ENCODE results near the gene CORO6. TPM values are rescaled to one million over a fixed set of nuclear protein-coding genes. Genes with fewer than 3 reads are reported as not detected.
A peak's percentile ranks its signal among the peaks of the same experiment; 100 is the strongest.

CORO6 gene
- total RNA-seq (2021) = 2.3 and 2.6 TPM in 2 replicates
- long read RNA-seq, partial matches to known transcripts = 2 of 7 reads
- long read RNA-seq, other reads (novel, unspliced or antisense) = 5 of 7 reads

DNA sequence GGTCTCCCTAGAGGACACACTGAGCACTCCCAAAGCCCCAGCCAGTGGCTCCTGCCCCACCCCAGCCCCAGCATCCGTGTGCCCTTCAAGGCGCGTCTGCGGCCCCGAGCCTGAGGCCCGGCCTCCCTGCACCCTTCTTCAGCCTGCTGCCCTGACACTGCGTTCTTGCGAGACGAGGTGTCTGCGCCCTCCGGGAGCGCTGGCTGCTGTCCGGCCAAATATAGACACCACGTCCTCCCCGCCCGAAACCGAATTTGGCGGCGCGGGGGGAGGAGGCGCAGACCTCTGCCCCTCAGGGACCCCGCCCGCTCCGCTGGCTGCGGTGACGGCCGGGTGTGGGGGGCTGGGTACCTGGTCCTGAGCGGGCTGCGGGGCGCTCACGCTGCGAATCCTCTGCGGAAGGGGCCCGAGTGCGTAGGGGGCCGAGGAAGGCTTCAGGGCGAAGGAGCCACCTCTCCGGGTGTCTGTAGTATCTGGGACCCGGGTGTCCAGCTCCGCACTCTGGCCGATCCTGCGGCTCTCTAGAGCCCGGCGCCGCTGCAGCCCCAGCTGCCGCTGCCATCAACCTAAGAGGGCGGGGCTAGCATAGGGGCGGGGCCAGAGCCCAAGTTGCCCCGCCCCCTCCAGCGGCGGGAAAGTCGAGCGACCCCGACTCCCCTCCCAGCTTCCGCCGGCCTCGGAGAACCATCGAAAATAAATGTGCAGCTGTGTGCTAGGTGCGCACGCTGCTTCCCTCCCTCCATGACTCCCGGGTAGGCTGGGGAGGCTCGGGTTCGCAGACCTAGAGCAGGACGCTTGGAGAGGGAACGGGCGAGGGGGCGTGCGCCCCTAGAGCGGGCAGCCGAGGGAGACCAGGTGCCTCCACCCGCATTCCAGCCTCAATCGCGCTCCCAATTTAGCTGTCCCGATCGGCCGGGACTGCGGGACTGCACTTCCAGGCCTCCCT, at the start of gene CORO6:
TSS of gene CORO6 (minus strand) at position 576 of the 946 bp plus-strand sequence. CDS start 1,491 bp downstream, outside the sequence.
- Histone ChIP-seq H3K14ac (ENCODE audit: insufficient read depth, low read length) (peak within 1 kb of the TSS; percentile 92), H2BK5ac (ENCODE audit: insufficient read length, low read length) (no peak within 1 kb of the TSS), H3K4ac (ENCODE audit: low read depth, low read length) (no peak within 1 kb of the TSS), H3K79me1 (ENCODE audit: insufficient read depth, low read depth, low read length, poor library complexity, severe bottlenecking) (no peaks in the 10 kb centered on the region), H3K18ac (ENCODE audit: insufficient read length, low read depth, low read length) (peak within 1 kb of the TSS; percentile 94), H3T11ph (ENCODE audit: low read length) (no peak within 1 kb of the TSS), H3K9me3 (ENCODE audit: control insufficient read depth, low read depth, low read length) (no peaks in the 10 kb centered on the region), H4K5ac (ENCODE audit: insufficient read length, low read depth, low read length) (no peak within 1 kb of the TSS), H4K8ac (replicated peaks; ENCODE audit: insufficient read length, low read depth, low read length) (no peak within 1 kb of the TSS), H2BK120ac (ENCODE audit: low read depth, low read length, poor library complexity, severe bottlenecking) (no peak within 1 kb of the TSS), H3K56ac (ENCODE audit: insufficient read length, low read depth, low read length) (no peak within 1 kb of the TSS), H2BK15ac (ENCODE audit: low read depth, low read length) (no peak within 1 kb of the TSS), H2BK20ac (ENCODE audit: low read depth, low read length, poor library complexity, severe bottlenecking) (no peak within 1 kb of the TSS), H3K79me2 (ENCODE audit: insufficient read depth, low read length) (no peaks in the 10 kb centered on the region), H3K27me3 (ENCODE audit: insufficient read depth, low read length) (no peaks in the 10 kb centered on the region; the same call in 1 of the 2 replicates), H3K23ac (ENCODE audit: insufficient read length, low read depth, low read length) (no peak within 1 kb of the TSS), H3K27ac (ENCODE audit: insufficient read length, low read depth, low read length) (no peak within 1 kb of the TSS), H2AK5ac (ENCODE audit: insufficient read length, low read length) (no peak within 1 kb of the TSS), H2BK12ac (ENCODE audit: insufficient read length, low read depth, low read length) (no peak within 1 kb of the TSS), H3K4me2 (ENCODE audit: insufficient read depth, insufficient read length, low read length) (peak within 1 kb of the TSS; percentile 44), H3K9ac (ENCODE audit: extremely low read depth, insufficient read length, low read length) (peak within 1 kb of the TSS; percentile 71), H4K20me1 (ENCODE audit: control insufficient read depth, insufficient read depth, insufficient read length) (no peaks in the 10 kb centered on the region), H4K91ac (ENCODE audit: insufficient read length, low read depth, low read length) (no peak within 1 kb of the TSS), H3K23me2 (ENCODE audit: insufficient read length, low read depth, low read length, poor library complexity, severe bottlenecking) (peaks cover 11% of the 10 kb centered on the region), H2AFZ (ENCODE audit: low read length) (no peak within 1 kb of the TSS), H3K4me1 (ENCODE audit: insufficient read depth, low read length) (peaks cover 5% of the 10 kb centered on the region; the same call in 1 of the 2 replicates)
- Mint-ChIP-seq H3K9me3 (no peaks in the 10 kb centered on the region), H3K36me3 (ENCODE audit: insufficient read depth in 1 of 3, low read depth in 3 of 3) (no peaks in the 10 kb centered on the region), H3K4me1 (peaks cover 37 to 55% of the 10 kb centered on the region in 2 experiments), H3K27ac (peak within 1 kb of the TSS in 2 of 3 experiments; percentile 57 to 75; a peak in 4 of 7 replicates), H3K4me3 (peak within 1 kb of the TSS; percentile 74 to 84), H3K27me3 (ENCODE audit: low read depth) (peaks cover 58% of the 10 kb centered on the region)
- peak; percentile 92 for DNase-seq
- WGBS (ENCODE audit: extremely low coverage, insufficient read length, low lambda C conversion rate) = no CpG with 5 or more reads among the region's 77 CpGs
- TF ChIP-seq, protein P1, sequence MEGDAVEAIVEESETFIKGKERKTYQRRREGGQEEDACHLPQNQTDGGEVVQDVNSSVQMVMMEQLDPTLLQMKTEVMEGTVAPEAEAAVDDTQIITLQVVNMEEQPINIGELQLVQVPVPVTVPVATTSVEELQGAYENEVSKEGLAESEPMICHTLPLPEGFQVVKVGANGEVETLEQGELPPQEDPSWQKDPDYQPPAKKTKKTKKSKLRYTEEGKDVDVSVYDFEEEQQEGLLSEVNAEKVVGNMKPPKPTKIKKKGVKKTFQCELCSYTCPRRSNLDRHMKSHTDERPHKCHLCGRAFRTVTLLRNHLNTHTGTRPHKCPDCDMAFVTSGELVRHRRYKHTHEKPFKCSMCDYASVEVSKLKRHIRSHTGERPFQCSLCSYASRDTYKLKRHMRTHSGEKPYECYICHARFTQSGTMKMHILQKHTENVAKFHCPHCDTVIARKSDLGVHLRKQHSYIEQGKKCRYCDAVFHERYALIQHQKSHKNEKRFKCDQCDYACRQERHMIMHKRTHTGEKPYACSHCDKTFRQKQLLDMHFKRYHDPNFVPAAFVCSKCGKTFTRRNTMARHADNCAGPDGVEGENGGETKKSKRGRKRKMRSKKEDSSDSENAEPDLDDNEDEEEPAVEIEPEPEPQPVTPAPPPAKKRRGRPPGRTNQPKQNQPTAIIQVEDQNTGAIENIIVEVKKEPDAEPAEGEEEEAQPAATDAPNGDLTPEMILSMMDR (conservative IDR thresholded peaks at IDR 0.05) = no peak; the same call in 2 of the 3 replicates
